Islet of Langerhans (tissue), 1 donor: Measurements from ENCODE around the gene RAB36.

ENCODE experiments used
- FAIRE-seq: peaks from one replicate; lab custom pipeline; 2011; peaks lifted over from hg19 to GRCh38; lab: Jason Lieb, UNC

Gene RAB36

GRCh38 chr22:23137905-23138561 is 7.2 kb upstream of the RAB36 start:
- FAIRE-seq, result no peak

GRCh38 chr22:23138584-23139435 is 6.5 kb upstream of the RAB36 start:
- no peak for FAIRE-seq

- FAIRE-seq, result no peak
These were observed 4.9 kb upstream of the RAB36 start for GRCh38 chr22:23140385-23140784.

GRCh38 chr22:23142546-23143105 is 2.7 kb upstream of the RAB36 start:
- FAIRE-seq, result no peak

GRCh38 chr22:23143119-23143518 is 2.2 kb upstream of the RAB36 start:
- no peak for FAIRE-seq

- FAIRE-seq, result no peak
These were observed 845 bp upstream of the RAB36 start for GRCh38 chr22:23144432-23144831.

GRCh38 chr22:23145878-23146470 is 697 bp downstream of the RAB36 start:
- FAIRE-seq, result no peak

- no peak for FAIRE-seq
These were observed 1.4 kb downstream of the RAB36 start for GRCh38 chr22:23146478-23147205.

GRCh38 chr22:23147617-23148387 is 2.5 kb downstream of the RAB36 start:
- FAIRE-seq, result no peak

- no peak for FAIRE-seq
These were observed 4.5 kb downstream of the RAB36 start for GRCh38 chr22:23149743-23150238.

GRCh38 chr22:23150762-23151161 is 5.5 kb downstream of the RAB36 start:
- no peak for FAIRE-seq

- FAIRE-seq, result no peak
These were observed 6.5 kb downstream of the RAB36 start for GRCh38 chr22:23151827-23152226.

- FAIRE-seq, result no peak
These were observed 7.2 kb downstream of the RAB36 start for GRCh38 chr22:23152238-23153114.

GRCh38 chr22:23153994-23154393 is 8.7 kb downstream of the RAB36 start:
- no peak for FAIRE-seq

GRCh38 chr22:23154461-23154860 is 9.2 kb downstream of the RAB36 start:
- FAIRE-seq, result no peak

GRCh38 chr22:23155143-23155542 is 9.9 kb downstream of the RAB36 start:
- no peak for FAIRE-seq

- FAIRE-seq, result no peak
These were observed 10.6 kb downstream of the RAB36 start for GRCh38 chr22:23155831-23156230.

- FAIRE-seq, result no peak
These were observed 11.0 kb downstream of the RAB36 start for GRCh38 chr22:23156286-23156685.

- no peak for FAIRE-seq
These were observed 12.6 kb downstream of the RAB36 start for GRCh38 chr22:23157560-23158515.
